ENCODE measurements around the gene RUNX2. TPM values are rescaled to one million over a fixed set of nuclear protein-coding genes. Genes with fewer than 3 reads are reported as not detected.

Gene RUNX2
- total and polyA plus RNA-seq, 2 of the 8 experiments (the other 6 are each of a cell fraction or from before 2014, with no cell fraction given) = 0.26 to 1.2 TPM

DNA sequence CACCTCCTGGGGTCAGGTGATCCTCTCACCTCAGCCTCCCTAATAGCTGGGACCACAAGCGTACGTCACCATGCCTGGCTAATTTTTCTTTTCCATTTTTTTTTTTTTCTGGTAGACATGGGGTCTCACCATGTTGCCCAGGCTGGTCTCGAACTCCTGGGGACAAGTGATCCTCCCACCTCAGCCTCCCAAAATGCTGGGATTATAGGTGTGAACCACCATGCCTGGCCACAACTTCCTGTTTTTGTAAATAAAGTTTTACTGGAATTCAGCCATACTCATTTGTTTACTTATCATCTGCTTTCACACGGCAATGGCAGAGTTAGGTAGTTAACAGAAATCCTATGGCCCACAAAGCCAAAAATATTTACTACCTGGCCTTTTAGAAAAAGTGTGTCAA lies 7.8 kb upstream of the RUNX2 start:
- 89% methylated on average over 4 of the region's 4 CpGs; no CpG with 5 or more reads in 1 of the 2 experiments for WGBS, 2 experiments (ENCODE audit: extremely low coverage in 1 of 2, insufficient coverage in 1 of 2, insufficient read length in 1 of 2, insufficient replicate concordance in 2 of 2, low coverage in 1 of 2, low lambda C conversion rate in 2 of 2, missing lambda C conversion rate in 1 of 2)
- DNase-seq (ENCODE audit: low read depth in 1 of 2, low spot score in 2 of 2) (no peak), FAIRE-seq (no peak)
- CTCF ChIA-PET (ENCODE audit: partially characterized antibody) = no interaction called here
- Histone ChIP-seq H2BK15ac (ENCODE audit: low read length) (no peak overlapping the region), H3K79me2 (ENCODE audit: control insufficient read depth in 1 of 2, insufficient read depth in 2 of 2, low read length in 2 of 2) (no peaks in the 10 kb centered on the region), H3K36me3 (ENCODE audit: control insufficient read depth in 2 of 4, insufficient read depth in 4 of 4, low read length in 3 of 4) (no peaks in the 10 kb centered on the region), H3K14ac (ENCODE audit: insufficient read length) (no peak overlapping the region), H3K56ac (replicated peaks; ENCODE audit: insufficient read length, low read depth, low read length) (no peak overlapping the region), H3K4me1 (replicated peaks in 1 of 4; ENCODE audit: control insufficient read depth in 3 of 4, insufficient read depth in 4 of 4, low read length in 3 of 4) (no peaks in the 10 kb centered on the region), H3K27ac (ENCODE audit: low read depth, low read length) (no peak overlapping the region), H3K9me3 (ENCODE audit: insufficient read depth in 2 of 2, low read depth in 1 of 2, low read length in 1 of 2) (no peaks in the 10 kb centered on the region), H2BK20ac (ENCODE audit: low read length) (no peak overlapping the region), H3K4ac (replicated peaks; ENCODE audit: insufficient read length, low read depth, low read length) (no peak overlapping the region), H2AFZ (ENCODE audit: low read length) (no peak overlapping the region), H3K23me2 (ENCODE audit: low read depth, low read length) (no peaks in the 10 kb centered on the region; the same call in 1 of the 2 replicates), H3K4me3 (ENCODE audit: extremely low read depth in 1 of 4, insufficient read depth in 2 of 4, low read depth in 3 of 4, low read length in 4 of 4) (no peak overlapping the region), H3K23ac (ENCODE audit: insufficient read length) (no peak overlapping the region), H4K20me1 (replicated peaks in 1 of 2; ENCODE audit: control insufficient read depth in 1 of 2, insufficient read depth in 2 of 2, low read length in 2 of 2) (no peaks in the 10 kb centered on the region), H3K79me1 (ENCODE audit: low read depth, low read length) (peaks cover 2% of the 10 kb centered on the region; the same call in 1 of the 2 replicates), H2AK5ac (ENCODE audit: low read depth, low read length) (no peak overlapping the region), H2BK12ac (ENCODE audit: low read depth, low read length) (no peak overlapping the region), H2BK120ac (replicated peaks; ENCODE audit: low read depth, low read length) (no peak overlapping the region), H4K8ac (ENCODE audit: extremely low read depth, insufficient read depth, low read length) (no peak overlapping the region; the same call in 1 of the 2 replicates), H2BK5ac (ENCODE audit: low read depth, low read length) (no peak overlapping the region), H3K4me2 (ENCODE audit: insufficient read depth in 1 of 2, low read depth in 2 of 2, low read length in 2 of 2) (no peak overlapping the region), H3K27me3 (replicated peaks in 1 of 4; ENCODE audit: control insufficient read depth in 3 of 4, extremely low read depth in 1 of 4, insufficient read depth in 3 of 4, low read length in 3 of 4) (no peaks in the 10 kb centered on the region), H4K91ac (replicated peaks; ENCODE audit: insufficient read length, low read length) (no peak overlapping the region), H3K18ac (ENCODE audit: extremely low read depth, low read length) (no peak overlapping the region), H3K9ac (replicated peaks in 1 of 4; ENCODE audit: extremely low read depth in 1 of 4, low read depth in 3 of 4, low read length in 3 of 4) (no peak overlapping the region), H4K5ac (ENCODE audit: insufficient read length, low read depth, low read length) (no peak overlapping the region)
- TF ChIP-seq KDM4A (IDR thresholded peaks at IDR 0.05; ENCODE audit: low read depth, low read length, severe bottlenecking) (no peak), ASH2L (IDR thresholded peaks at IDR 0.05; ENCODE audit: low read length) (no peak)
- POLR2A ChIA-PET (ENCODE audit: partially characterized antibody) = interaction anchor here (0.8 kb wide), 1 partner anchor 19 kb away, joined by 4 read pairs; no protein-coding TSS in a partner anchor

Measured in H1 (cell line).